Measurements from ENCODE around the gene ZNF33A.
"Not testable (repeated sequence)": the region's sequence is repeated elsewhere in the genome, so short reads cannot be mapped to it uniquely, and the experiment has no call there.

The ZNF33A gene

DNA sequence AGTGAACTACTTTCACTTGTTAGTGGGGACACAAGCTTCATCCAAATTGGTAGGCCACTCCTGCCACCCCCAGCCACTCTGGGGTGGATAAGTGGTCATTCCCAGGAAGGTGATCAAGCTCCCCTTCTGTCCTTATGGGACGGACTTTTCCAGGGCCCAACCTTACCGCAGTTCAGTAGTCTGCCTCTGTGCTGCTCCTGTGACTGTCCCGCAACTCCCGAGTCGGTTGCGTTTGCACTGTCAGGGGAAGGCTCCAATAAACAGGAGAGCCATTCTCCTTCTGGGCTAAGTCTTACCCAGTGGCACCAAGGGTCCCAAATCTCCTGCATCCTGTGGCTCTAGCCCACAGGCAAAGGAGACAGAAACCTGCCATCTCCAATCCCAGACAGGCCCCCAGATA, 7.4 kb upstream of the ZNF33A start:
- no peaks in the 10 kb centered on the region for H3K4me1 ChIP-seq (ENCODE audit: control insufficient read depth in 2 of 2, insufficient read depth in 2 of 2, low read length in 2 of 2)
- H3K36me3 ChIP-seq (ENCODE audit: control insufficient read depth in 2 of 2, insufficient read depth in 2 of 2, low read length in 2 of 2) = no peaks in the 10 kb centered on the region
- H3K9me3 ChIP-seq (ENCODE audit: control insufficient read depth in 2 of 2, low read length in 2 of 2) = no peaks in the 10 kb centered on the region
- H3K4me3 ChIP-seq (ENCODE audit: low read length in 2 of 2) = no peak overlapping the region
- no peaks in the 10 kb centered on the region for H3K27me3 ChIP-seq (ENCODE audit: control insufficient read depth in 2 of 2, insufficient read depth in 2 of 2, low read length in 2 of 2)
- H3K9ac ChIP-seq (ENCODE audit: low read depth in 1 of 2, low read length in 2 of 2) = no peak overlapping the region
- no peak overlapping the region for H3K27ac ChIP-seq (ENCODE audit: low read depth in 2 of 2, low read length in 2 of 2)

- H3K4me1 ChIP-seq (ENCODE audit: control insufficient read depth in 2 of 2, insufficient read depth in 2 of 2, low read length in 2 of 2) = no peaks in the 10 kb centered on the region
- H3K9me3 ChIP-seq (ENCODE audit: control insufficient read depth in 2 of 2, low read length in 2 of 2) = no peaks in the 10 kb centered on the region
- no peaks in the 10 kb centered on the region for H3K36me3 ChIP-seq (ENCODE audit: control insufficient read depth in 2 of 2, insufficient read depth in 2 of 2, low read length in 2 of 2)
- no peak overlapping the region for H3K9ac ChIP-seq (ENCODE audit: low read depth in 1 of 2, low read length in 2 of 2)
- no peaks in the 10 kb centered on the region for H3K27me3 ChIP-seq (ENCODE audit: control insufficient read depth in 2 of 2, insufficient read depth in 2 of 2, low read length in 2 of 2)
- no peak overlapping the region for H3K27ac ChIP-seq (ENCODE audit: low read depth in 2 of 2, low read length in 2 of 2)
- H3K4me3 ChIP-seq (ENCODE audit: low read length in 2 of 2) = no peak overlapping the region
Observed at GRCh38 chr10:38003588-38003987, 6.9 kb upstream of the ZNF33A start.

GRCh38 chr10:38007551-38007950, 2.9 kb upstream of the ZNF33A start:
- Histone ChIP-seq H3K9ac (ENCODE audit: low read depth in 1 of 2, low read length in 2 of 2) (no peak overlapping the region), H3K9me3 (ENCODE audit: control insufficient read depth in 2 of 2, low read length in 2 of 2) (no peaks in the 10 kb centered on the region), H3K4me1 (ENCODE audit: control insufficient read depth in 2 of 2, insufficient read depth in 2 of 2, low read length in 2 of 2) (peaks cover 5 to 10% of the 10 kb centered on the region in 2 donors), H3K27me3 (ENCODE audit: control insufficient read depth in 2 of 2, insufficient read depth in 2 of 2, low read length in 2 of 2) (no peaks in the 10 kb centered on the region), H3K27ac (ENCODE audit: low read depth in 2 of 2, low read length in 2 of 2) (no peak overlapping the region), H3K4me3 (ENCODE audit: low read length in 2 of 2) (no peak overlapping the region), H3K36me3 (ENCODE audit: control insufficient read depth in 2 of 2, insufficient read depth in 2 of 2, low read length in 2 of 2) (peaks cover 0 to under 1% of the 10 kb centered on the region in 2 donors)

DNA sequence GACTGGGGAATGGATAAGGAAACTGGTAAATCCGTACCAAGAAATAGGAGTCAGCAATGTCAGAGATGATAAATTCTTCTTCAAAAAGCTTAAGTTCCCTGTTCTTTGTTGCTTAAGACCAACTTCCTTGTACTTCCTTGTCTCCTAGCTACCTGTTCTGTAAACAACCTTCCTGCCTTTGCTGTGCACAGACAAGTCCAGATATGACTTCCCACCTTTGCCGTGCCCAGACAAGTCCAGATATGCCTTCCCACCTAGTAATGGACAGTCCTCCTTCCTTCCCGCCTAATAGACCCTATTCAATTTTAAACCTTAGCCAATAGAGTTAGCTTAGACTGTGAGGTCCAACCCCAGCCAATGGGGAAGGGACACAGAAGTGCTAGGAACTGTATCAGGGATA, 2.5 kb upstream of the ZNF33A start:
- Histone ChIP-seq H3K9ac (ENCODE audit: low read depth in 1 of 2, low read length in 2 of 2) (no peak overlapping the region), H3K36me3 (ENCODE audit: control insufficient read depth in 2 of 2, insufficient read depth in 2 of 2, low read length in 2 of 2) (peaks cover 0 to 5% of the 10 kb centered on the region in 2 donors), H3K9me3 (ENCODE audit: control insufficient read depth in 2 of 2, low read length in 2 of 2) (no peaks in the 10 kb centered on the region), H3K4me1 (ENCODE audit: control insufficient read depth in 2 of 2, insufficient read depth in 2 of 2, low read length in 2 of 2) (peaks cover 5 to 10% of the 10 kb centered on the region in 2 donors), H3K27me3 (ENCODE audit: control insufficient read depth in 2 of 2, insufficient read depth in 2 of 2, low read length in 2 of 2) (no peaks in the 10 kb centered on the region), H3K4me3 (ENCODE audit: low read length in 2 of 2) (no peak overlapping the region), H3K27ac (ENCODE audit: low read depth in 2 of 2, low read length in 2 of 2) (no peak overlapping the region)

DNA sequence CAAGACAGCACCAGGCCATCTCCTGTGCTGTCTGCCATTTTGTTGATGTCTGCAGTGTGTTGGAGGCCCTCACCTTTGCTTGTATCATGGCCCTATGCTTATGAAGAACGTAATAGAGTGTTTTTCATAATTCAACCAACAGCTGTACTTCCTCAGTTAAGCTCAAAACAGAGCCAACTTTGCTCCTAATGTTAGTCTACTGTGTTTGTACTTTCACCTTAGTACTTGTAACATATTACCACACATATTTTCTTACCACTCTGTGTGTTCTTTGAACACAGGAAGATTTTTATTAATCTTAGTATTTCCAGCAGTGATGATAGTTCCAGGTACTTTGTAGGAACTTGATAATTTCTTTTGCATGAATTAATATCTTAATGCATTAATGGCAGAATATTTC, 5.9 kb downstream of the ZNF33A start:
- Histone ChIP-seq H3K36me3 (ENCODE audit: control insufficient read depth in 2 of 2, insufficient read depth in 2 of 2, low read length in 2 of 2) (peaks cover 43 to 46% of the 10 kb centered on the region in 2 donors), H3K27me3 (ENCODE audit: control insufficient read depth in 2 of 2, insufficient read depth in 2 of 2, low read length in 2 of 2) (no peaks in the 10 kb centered on the region), H3K9me3 (ENCODE audit: control insufficient read depth in 2 of 2, low read length in 2 of 2) (no peaks in the 10 kb centered on the region), H3K27ac (ENCODE audit: low read depth in 2 of 2, low read length in 2 of 2) (no peak overlapping the region), H3K4me3 (ENCODE audit: low read length in 2 of 2) (no peak overlapping the region), H3K4me1 (ENCODE audit: control insufficient read depth in 2 of 2, insufficient read depth in 2 of 2, low read length in 2 of 2) (peaks cover 4 to 5% of the 10 kb centered on the region in 2 donors), H3K9ac (ENCODE audit: low read depth in 1 of 2, low read length in 2 of 2) (no peak overlapping the region)

- not testable (repeated sequence) for H3K9me3 ChIP-seq (ENCODE audit: control insufficient read depth in 2 of 2, low read length in 2 of 2); H3K4me3 ChIP-seq (ENCODE audit: low read length in 2 of 2)
- H3K36me3 ChIP-seq (ENCODE audit: control insufficient read depth in 2 of 2, insufficient read depth in 2 of 2, low read length in 2 of 2) = peaks cover 45 to 51% of the 10 kb centered on the region in 2 donors
Observed at GRCh38 chr10:38019124-38019523, 8.6 kb downstream of the ZNF33A start.

DNA sequence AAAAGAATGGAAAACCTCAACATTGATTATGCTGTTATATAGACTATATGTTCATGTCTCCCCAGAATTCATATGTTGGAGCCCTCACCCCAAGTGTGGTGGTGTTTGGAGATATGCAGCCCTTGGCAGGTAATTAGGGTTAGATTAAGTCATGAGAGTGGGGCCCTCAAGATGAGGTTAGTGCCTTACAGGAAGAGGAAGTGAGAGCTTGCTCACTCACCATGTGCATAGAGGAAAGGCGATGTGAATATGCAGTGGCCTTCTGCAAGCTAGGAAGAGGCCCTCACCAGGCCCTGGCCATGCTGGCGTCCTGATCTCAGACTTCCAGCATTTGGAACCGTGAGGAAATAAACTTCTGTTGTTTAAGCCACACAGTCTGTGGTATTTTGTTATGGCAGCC, 14.8 kb downstream of the ZNF33A start:
- H3K4me1 ChIP-seq (ENCODE audit: control insufficient read depth in 2 of 2, insufficient read depth in 2 of 2, low read length in 2 of 2) = no peaks in the 10 kb centered on the region
- no peaks in the 10 kb centered on the region for H3K27me3 ChIP-seq (ENCODE audit: control insufficient read depth in 2 of 2, insufficient read depth in 2 of 2, low read length in 2 of 2)
- H3K9me3 ChIP-seq (ENCODE audit: control insufficient read depth in 2 of 2, low read length in 2 of 2) = no peaks in the 10 kb centered on the region
- peaks cover 37 to 45% of the 10 kb centered on the region in 2 donors for H3K36me3 ChIP-seq (ENCODE audit: control insufficient read depth in 2 of 2, insufficient read depth in 2 of 2, low read length in 2 of 2)
- H3K4me3 ChIP-seq (ENCODE audit: low read length in 2 of 2) = no peak overlapping the region
- H3K27ac ChIP-seq (ENCODE audit: low read depth in 2 of 2, low read length in 2 of 2) = no peak overlapping the region
- no peak overlapping the region for H3K9ac ChIP-seq (ENCODE audit: low read depth in 1 of 2, low read length in 2 of 2)

More at GRCh38 chr10:38019124-38019523, 8.6 kb downstream of the ZNF33A start:
- H3K27me3 ChIP-seq (ENCODE audit: control insufficient read depth in 2 of 2, insufficient read depth in 2 of 2, low read length in 2 of 2); H3K4me1 ChIP-seq (ENCODE audit: control insufficient read depth in 2 of 2, insufficient read depth in 2 of 2, low read length in 2 of 2); H3K27ac ChIP-seq (ENCODE audit: low read depth in 2 of 2, low read length in 2 of 2); H3K9ac ChIP-seq (ENCODE audit: low read depth in 1 of 2, low read length in 2 of 2): not testable (repeated sequence)

GRCh38 chr10:38027986-38028385, 17.5 kb downstream of the ZNF33A start:
- Histone ChIP-seq H3K36me3 (ENCODE audit: control insufficient read depth in 2 of 2, insufficient read depth in 2 of 2, low read length in 2 of 2) (peaks cover 30 to 43% of the 10 kb centered on the region in 2 donors), H3K9me3 (ENCODE audit: control insufficient read depth in 2 of 2, low read length in 2 of 2) (no peaks in the 10 kb centered on the region)

DNA sequence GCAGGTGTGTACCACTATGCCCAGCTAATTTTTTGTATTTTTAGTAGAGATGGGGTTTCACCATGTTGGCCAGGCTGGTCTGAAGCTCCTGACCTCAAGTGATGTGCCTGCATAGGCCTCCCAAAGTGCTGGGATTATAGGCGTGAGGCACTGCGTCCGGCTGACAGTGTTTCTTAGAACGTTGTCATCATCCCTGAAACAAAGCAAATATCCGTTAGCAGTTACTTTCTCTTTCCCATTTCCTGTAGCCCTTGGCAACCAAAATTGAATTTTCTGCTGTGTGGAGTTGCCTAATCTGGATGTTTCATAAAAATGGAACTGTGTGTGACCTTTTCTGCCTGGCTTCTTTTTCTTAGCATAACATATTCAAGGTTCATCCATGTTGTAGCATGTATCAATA, 22.4 kb downstream of the ZNF33A start:
- H3K4me1 ChIP-seq (ENCODE audit: control insufficient read depth in 2 of 2, insufficient read depth in 2 of 2, low read length in 2 of 2) = no peaks in the 10 kb centered on the region
- no peaks in the 10 kb centered on the region for H3K27me3 ChIP-seq (ENCODE audit: control insufficient read depth in 2 of 2, insufficient read depth in 2 of 2, low read length in 2 of 2)
- H3K4me3 ChIP-seq (ENCODE audit: low read length in 2 of 2) = no peak overlapping the region
- H3K36me3 ChIP-seq (ENCODE audit: control insufficient read depth in 2 of 2, insufficient read depth in 2 of 2, low read length in 2 of 2) = peaks cover 21 to 41% of the 10 kb centered on the region in 2 donors
- H3K9me3 ChIP-seq (ENCODE audit: control insufficient read depth in 2 of 2, low read length in 2 of 2) = no peaks in the 10 kb centered on the region
- no peak overlapping the region for H3K9ac ChIP-seq (ENCODE audit: low read depth in 1 of 2, low read length in 2 of 2)
- no peak overlapping the region for H3K27ac ChIP-seq (ENCODE audit: low read depth in 2 of 2, low read length in 2 of 2)

More at GRCh38 chr10:38027986-38028385, 17.5 kb downstream of the ZNF33A start:
- no peaks in the 10 kb centered on the region for H3K4me1 ChIP-seq (ENCODE audit: control insufficient read depth in 2 of 2, insufficient read depth in 2 of 2, low read length in 2 of 2)
- no peaks in the 10 kb centered on the region for H3K27me3 ChIP-seq (ENCODE audit: control insufficient read depth in 2 of 2, insufficient read depth in 2 of 2, low read length in 2 of 2)
- H3K27ac ChIP-seq (ENCODE audit: low read depth in 2 of 2, low read length in 2 of 2) = no peak overlapping the region
- H3K9ac ChIP-seq (ENCODE audit: low read depth in 1 of 2, low read length in 2 of 2) = no peak overlapping the region
- H3K4me3 ChIP-seq (ENCODE audit: low read length in 2 of 2) = no peak overlapping the region

DNA sequence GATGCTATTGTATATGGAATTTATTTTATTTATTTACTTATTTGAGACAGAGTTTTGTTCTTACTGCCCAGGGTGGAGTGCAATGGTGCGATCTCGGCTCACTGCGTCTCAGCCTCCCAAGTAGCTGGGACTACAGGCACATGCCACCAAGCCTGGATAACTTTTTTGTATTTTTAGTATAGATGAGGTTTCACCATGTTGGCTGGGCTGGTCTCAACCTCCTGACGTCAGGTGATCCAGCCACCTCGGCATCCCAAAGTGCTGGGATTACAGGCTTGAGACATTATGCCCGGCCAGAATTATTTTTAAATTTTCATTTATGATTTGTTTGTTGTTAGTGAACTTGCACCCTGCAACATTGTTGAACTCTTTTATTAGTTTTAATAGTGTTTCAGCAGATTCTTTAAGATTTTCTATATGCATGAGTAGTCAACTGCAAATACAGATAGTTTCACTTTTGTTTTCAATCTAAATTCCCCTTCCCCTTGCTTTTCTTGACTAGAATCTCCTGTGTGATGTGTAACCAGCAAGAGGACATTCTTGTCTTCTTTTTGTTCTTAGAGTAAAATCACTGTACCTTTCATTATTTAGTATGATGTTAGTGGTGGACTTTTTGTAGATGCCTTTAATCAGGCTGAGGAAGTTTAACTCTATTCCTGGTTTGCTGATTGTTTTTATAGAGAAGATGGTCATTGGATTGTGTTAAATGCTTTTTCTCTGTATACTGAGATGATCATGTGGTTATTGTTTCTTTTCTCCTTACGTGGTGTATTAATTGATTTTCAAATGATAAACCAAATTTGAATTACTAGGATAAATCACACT, 27.8 kb downstream of the ZNF33A start:
- H3K4me3 ChIP-seq (ENCODE audit: low read length in 2 of 2) = peak overlapping the region in 1 of 2 donors; percentile 45
- no peaks in the 10 kb centered on the region for H3K27me3 ChIP-seq (ENCODE audit: control insufficient read depth in 2 of 2, insufficient read depth in 2 of 2, low read length in 2 of 2)
- H3K27ac ChIP-seq (ENCODE audit: low read depth in 2 of 2, low read length in 2 of 2) = no peak overlapping the region
- H3K9ac ChIP-seq (ENCODE audit: low read depth in 1 of 2, low read length in 2 of 2) = no peak overlapping the region
- H3K9me3 ChIP-seq (ENCODE audit: control insufficient read depth in 2 of 2, low read length in 2 of 2) = no peaks in the 10 kb centered on the region
- no peaks in the 10 kb centered on the region for H3K4me1 ChIP-seq (ENCODE audit: control insufficient read depth in 2 of 2, insufficient read depth in 2 of 2, low read length in 2 of 2)
- peaks cover 13 to 19% of the 10 kb centered on the region in 2 donors for H3K36me3 ChIP-seq (ENCODE audit: control insufficient read depth in 2 of 2, insufficient read depth in 2 of 2, low read length in 2 of 2)
